Measurements from ENCODE around the gene CFAP74. TPM values are rescaled to one million over a fixed set of nuclear protein-coding genes. Genes with fewer than 3 reads are reported as not detected.

CFAP74 gene
- total and polyA plus RNA-seq, 2 donors (not counting 3 experiments of a cell fraction or from before 2014, with no cell fraction given), result not detected

DNA sequence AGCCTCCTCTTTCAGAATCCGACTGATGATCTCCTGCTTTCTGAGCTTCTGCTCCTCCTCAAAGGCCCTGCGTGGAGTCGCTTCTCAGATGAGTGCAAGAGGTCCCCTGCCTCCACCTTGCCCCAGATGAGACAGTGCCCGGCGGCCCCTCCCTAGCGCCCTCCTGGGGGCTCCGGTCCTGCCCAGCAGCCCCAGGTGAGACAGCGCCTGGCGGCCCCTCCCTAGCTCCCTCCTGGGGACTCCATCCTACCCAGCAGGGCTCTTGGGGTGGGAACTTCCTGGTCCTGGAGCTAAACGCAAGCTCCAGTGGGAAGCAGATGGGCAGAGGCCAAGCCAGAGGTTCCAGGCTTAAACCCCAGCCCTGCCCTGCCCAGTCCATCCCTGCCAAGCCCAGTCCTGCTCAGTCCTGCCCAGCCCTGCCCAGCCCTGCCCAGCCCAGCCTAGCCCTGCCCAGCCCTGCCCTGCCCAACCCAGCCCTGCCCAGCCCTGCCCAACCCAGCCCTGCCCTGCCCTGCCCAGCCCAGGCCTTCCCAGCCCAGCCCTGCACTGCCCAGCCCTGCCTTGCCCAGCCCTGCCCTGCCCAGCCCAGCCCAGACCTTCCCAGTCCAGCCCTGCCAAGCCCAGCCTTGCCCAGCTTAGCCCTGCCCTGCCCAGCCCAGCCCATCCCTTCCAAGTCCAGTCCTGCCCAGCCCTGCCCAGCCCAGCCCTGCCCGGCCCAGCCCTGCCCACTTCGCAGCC, 34.6 kb downstream of the CFAP74 start:
- Histone ChIP-seq H3K27me3 (ENCODE audit: control insufficient read depth in 2 of 2, insufficient read depth in 2 of 2, low read length in 2 of 2) (no peaks in the 10 kb centered on the region), H4K20me1 (replicated peaks; ENCODE audit: control insufficient read depth, extremely low read depth, insufficient read depth, low read length) (no peaks in the 10 kb centered on the region), H2AFZ (ENCODE audit: low read depth, low read length) (no peak overlapping the region), H3K27ac (ENCODE audit: insufficient read depth, low read depth, low read length) (no peak overlapping the region), H3K9ac (replicated peaks; ENCODE audit: extremely low read depth, insufficient read depth, low read length) (no peak overlapping the region), H3K9me1 (replicated peaks; ENCODE audit: control insufficient read depth, extremely low read depth, insufficient read depth, low read length) (no peaks in the 10 kb centered on the region), H3K4me1 (ENCODE audit: control insufficient read depth, extremely low read depth, insufficient read depth, low read length) (no peaks in the 10 kb centered on the region), H3K4me3 (replicated peaks in 1 of 3; ENCODE audit: insufficient read depth in 1 of 3, low read depth in 1 of 3, low read length in 3 of 3) (no peak overlapping the region), H3K4me2 (ENCODE audit: insufficient read depth, low read length) (no peak overlapping the region), H3K36me3 (ENCODE audit: control insufficient read depth in 2 of 2, extremely low read depth in 1 of 2, insufficient read depth in 2 of 2, low read length in 2 of 2) (no peaks in the 10 kb centered on the region), H3K79me2 (ENCODE audit: control insufficient read depth, insufficient read depth, low read length) (no peaks in the 10 kb centered on the region), H3K9me3 (replicated peaks; ENCODE audit: control insufficient read depth, insufficient read depth, low read length) (no peaks in the 10 kb centered on the region)
- POLR2A ChIA-PET, result no interaction called here
- BruUV-seq (replicated peaks), result no TSS peak
- TF ChIP-seq MYC (IDR thresholded peaks at IDR 0.05; ENCODE audit: low read depth, low read length), result no peak
- TF ChIP-seq, protein P1, sequence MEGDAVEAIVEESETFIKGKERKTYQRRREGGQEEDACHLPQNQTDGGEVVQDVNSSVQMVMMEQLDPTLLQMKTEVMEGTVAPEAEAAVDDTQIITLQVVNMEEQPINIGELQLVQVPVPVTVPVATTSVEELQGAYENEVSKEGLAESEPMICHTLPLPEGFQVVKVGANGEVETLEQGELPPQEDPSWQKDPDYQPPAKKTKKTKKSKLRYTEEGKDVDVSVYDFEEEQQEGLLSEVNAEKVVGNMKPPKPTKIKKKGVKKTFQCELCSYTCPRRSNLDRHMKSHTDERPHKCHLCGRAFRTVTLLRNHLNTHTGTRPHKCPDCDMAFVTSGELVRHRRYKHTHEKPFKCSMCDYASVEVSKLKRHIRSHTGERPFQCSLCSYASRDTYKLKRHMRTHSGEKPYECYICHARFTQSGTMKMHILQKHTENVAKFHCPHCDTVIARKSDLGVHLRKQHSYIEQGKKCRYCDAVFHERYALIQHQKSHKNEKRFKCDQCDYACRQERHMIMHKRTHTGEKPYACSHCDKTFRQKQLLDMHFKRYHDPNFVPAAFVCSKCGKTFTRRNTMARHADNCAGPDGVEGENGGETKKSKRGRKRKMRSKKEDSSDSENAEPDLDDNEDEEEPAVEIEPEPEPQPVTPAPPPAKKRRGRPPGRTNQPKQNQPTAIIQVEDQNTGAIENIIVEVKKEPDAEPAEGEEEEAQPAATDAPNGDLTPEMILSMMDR (IDR thresholded peaks at IDR 0.05; ENCODE audit: extremely low read depth in 1 of 2, insufficient read depth in 1 of 2, low read depth in 1 of 2, low read length in 2 of 2), result no peak
- TF ChIP-seq EZH2 (IDR thresholded peaks at IDR 0.05; ENCODE audit: borderline replicate concordance, low read depth, low read length, severe bottlenecking), result no peak
- no peak for TF ChIP-seq POLR2A (IDR thresholded peaks at IDR 0.05; ENCODE audit: low read depth, low read length)
- TF ChIP-seq JUN (IDR thresholded peaks at IDR 0.05; ENCODE audit: borderline replicate concordance, insufficient read depth, insufficient read length, low read depth), result no peak
- no peak for TF ChIP-seq GATA2 (IDR thresholded peaks at IDR 0.05; ENCODE audit: insufficient read depth, insufficient read length, low read depth, low read length)
- no peak for TF ChIP-seq MAX (IDR thresholded peaks at IDR 0.05; ENCODE audit: insufficient read depth, insufficient read length)
- TF ChIP-seq POLR2AphosphoS5 (IDR thresholded peaks at IDR 0.05; ENCODE audit: insufficient read depth, low read depth, low read length), result no peak
- TF ChIP-seq FOS (IDR thresholded peaks at IDR 0.05; ENCODE audit: borderline replicate concordance, insufficient read depth, low read length), result no peak
- FAIRE-seq, result no peak
- no peak for DNase-seq (ENCODE audit: low read depth, low spot score)
- dilution Hi-C loops (cut with MboI; ENCODE audit: extremely low pct_ligation_motif_present, low sequenced_read_pairs), result no loop called here
- intact Hi-C loops (cut with micrococcal nuclease), result no loop called here
- CTCF ChIA-PET, result interaction anchor here (1.4 kb wide), 2 partner anchors 9 to 76 kb away, joined by 3 to 6 read pairs; no protein-coding TSS in a partner anchor

Data from endothelial cell of umbilical vein (primary cell).